Measurements from ENCODE around the gene SERBP1. TPM values are rescaled to one million over a fixed set of nuclear protein-coding genes. Genes with fewer than 3 reads are reported as not detected.
"Not testable (repeated sequence)": the region's sequence is repeated elsewhere in the genome, so short reads cannot be mapped to it uniquely, and the experiment has no call there.

SERBP1 gene
- total RNA-seq, 5 donors from 2014 or later (not counting 1 experiment from before 2014, with no cell fraction given): 125 to 157 (median 154) TPM

DNA sequence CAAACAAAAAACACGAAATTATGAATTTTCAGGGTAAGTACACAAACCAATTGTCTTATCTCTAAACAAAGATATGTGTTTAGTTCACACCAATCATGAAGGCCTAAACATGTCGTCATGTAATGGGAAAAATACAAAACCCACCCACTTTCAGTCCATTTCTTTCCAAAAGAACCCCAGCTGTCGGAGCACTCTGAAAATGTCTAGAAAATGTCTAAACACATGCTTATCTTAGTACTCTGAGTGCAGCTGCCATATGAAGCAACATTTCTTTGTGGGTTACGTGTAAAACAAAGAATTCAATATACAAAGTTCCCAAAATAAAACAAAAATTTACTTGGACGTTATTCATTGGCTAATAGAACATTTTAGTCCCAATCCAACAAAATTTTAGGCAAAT, 22.7 kb downstream of the SERBP1 start:
- CTCF ChIA-PET: interaction anchor here in 1 of 2 donors (1.5 kb wide), 1 partner anchor 21 kb away, joined by 3 read pairs; no protein-coding TSS in a partner anchor

GRCh38 chr1:67405473-67406245, 24.5 kb downstream of the SERBP1 start:
- Mint-ChIP-seq H3K4me1 (peaks cover 5 to 19% (median 17%) of the 10 kb centered on the region in 3 donors), H3K36me3 (peaks cover 12% of the 10 kb centered on the region), H3K27ac (peak overlapping the region; percentile 17 to 63), H3K27me3 (no peaks in the 10 kb centered on the region), H3K9me3 (no peaks in the 10 kb centered on the region), H3K4me3 (no peak overlapping the region)
- H3K27me3 ChIP-seq (replicated peaks in 1 of 2; ENCODE audit: control insufficient read depth in 2 of 2, extremely low read depth in 1 of 2, insufficient read depth in 2 of 2, low read length in 1 of 2): no peaks in the 10 kb centered on the region
- DNase-seq (no peak), ATAC-seq (replicated peaks in 1 of 4) (no peak)
- peaks cover 0 to 9% of the 10 kb centered on the region in 2 donors for H3K36me3 ChIP-seq (ENCODE audit: control insufficient read depth in 2 of 2, extremely low read depth in 1 of 2, insufficient read depth in 1 of 2, low read length in 1 of 2)
- H3K4me3 ChIP-seq (ENCODE audit: control insufficient read depth in 1 of 2, extremely low read depth in 1 of 2, low read length in 1 of 2): no peak overlapping the region
- WGBS (ENCODE audit: insufficient coverage): 100% methylated on average over 2 of the region's 3 CpGs
- no peaks in the 10 kb centered on the region for H3K9me3 ChIP-seq
- POLR2A ChIA-PET: interaction anchor here in 1 of 2 donors (0.6 kb wide), 1 partner anchor 16 kb away, joined by 3 read pairs; no protein-coding TSS in a partner anchor
- CTCF ChIA-PET: interaction anchor here in 1 of 2 donors (0.6 kb wide), 1 partner anchor 133 kb away, joined by 7 read pairs; no protein-coding TSS in a partner anchor
- no peaks in the 10 kb centered on the region for H3K4me1 ChIP-seq (ENCODE audit: control insufficient read depth in 1 of 2, extremely low read depth in 1 of 2, insufficient read depth in 2 of 2, low read length in 2 of 2)
- H3K27ac ChIP-seq (ENCODE audit: low read length): no peak overlapping the region

More for the DNA sequence above, 22.7 kb downstream of the SERBP1 start:
- H3K4me1 ChIP-seq (ENCODE audit: control insufficient read depth in 1 of 2, extremely low read depth in 1 of 2, insufficient read depth in 2 of 2, low read length in 2 of 2): no peaks in the 10 kb centered on the region
- no peak overlapping the region for H3K4me3 ChIP-seq (ENCODE audit: control insufficient read depth in 1 of 2, extremely low read depth in 1 of 2, low read length in 1 of 2)
- H3K4me1 Mint-ChIP-seq: peaks cover 5 to 23% (median 21%) of the 10 kb centered on the region in 3 donors
- H3K27me3 ChIP-seq (replicated peaks in 1 of 2; ENCODE audit: control insufficient read depth in 2 of 2, extremely low read depth in 1 of 2, insufficient read depth in 2 of 2, low read length in 1 of 2): no peaks in the 10 kb centered on the region
- H3K9me3 Mint-ChIP-seq: no peaks in the 10 kb centered on the region
- no peak overlapping the region for H3K27ac Mint-ChIP-seq
- H3K27me3 Mint-ChIP-seq: no peaks in the 10 kb centered on the region
- POLR2A ChIA-PET: no interaction called here
- ATAC-seq (replicated peaks in 1 of 4): no peak
- H3K36me3 ChIP-seq (ENCODE audit: control insufficient read depth in 2 of 2, extremely low read depth in 1 of 2, insufficient read depth in 1 of 2, low read length in 1 of 2): peaks cover 0 to 22% of the 10 kb centered on the region in 2 donors
- peaks cover 14% of the 10 kb centered on the region for H3K36me3 Mint-ChIP-seq
- DNase-seq: no peak
- no peak overlapping the region for H3K4me3 Mint-ChIP-seq
- WGBS (ENCODE audit: insufficient coverage): 94% methylated on average over 2 of the region's 5 CpGs
- no peaks in the 10 kb centered on the region for H3K9me3 ChIP-seq
- no peak overlapping the region for H3K27ac ChIP-seq (ENCODE audit: low read length)

DNA sequence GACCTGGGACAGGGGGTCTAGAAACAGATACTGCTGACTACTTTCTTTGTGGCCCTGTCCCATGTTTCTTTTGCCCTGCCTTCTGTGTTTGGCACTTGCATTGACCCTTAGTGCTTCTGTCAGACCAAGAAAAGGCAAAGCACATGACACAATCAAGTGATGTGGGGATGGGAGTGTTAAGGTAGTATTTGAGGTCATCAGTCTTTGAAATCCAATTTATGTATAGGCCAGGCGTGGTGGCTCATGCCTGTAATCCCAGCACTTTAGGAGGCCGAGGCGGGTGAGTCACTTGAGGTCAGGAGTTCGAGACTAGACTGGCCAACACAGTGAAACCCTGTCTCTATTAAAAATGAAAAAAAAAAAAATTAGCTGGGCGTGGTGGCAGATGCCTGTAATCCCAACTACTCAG, 26.0 kb downstream of the SERBP1 start:
- H3K36me3 ChIP-seq (ENCODE audit: control insufficient read depth in 2 of 2, extremely low read depth in 1 of 2, insufficient read depth in 1 of 2, low read length in 1 of 2): no peaks in the 10 kb centered on the region
- Mint-ChIP-seq H3K36me3 (peaks cover 1% of the 10 kb centered on the region), H3K4me1 (peaks cover 0 to 13% (median 11%) of the 10 kb centered on the region in 3 donors), H3K4me3 (no peak overlapping the region), H3K27me3 (no peaks in the 10 kb centered on the region), H3K9me3 (no peaks in the 10 kb centered on the region), H3K27ac (no peak overlapping the region)
- H3K27me3 ChIP-seq (replicated peaks in 1 of 2; ENCODE audit: control insufficient read depth in 2 of 2, extremely low read depth in 1 of 2, insufficient read depth in 2 of 2, low read length in 1 of 2): no peaks in the 10 kb centered on the region
- no CpG with 5 or more reads among the region's 5 CpGs for WGBS (ENCODE audit: insufficient coverage)
- no peak overlapping the region for H3K27ac ChIP-seq (ENCODE audit: low read length)
- ATAC-seq (replicated peaks in 1 of 4) (no peak), DNase-seq (no peak)
- CTCF ChIA-PET: interaction anchor here in 1 of 2 donors (0.6 kb wide), 1 partner anchor 11 kb away, joined by 4 read pairs; no protein-coding TSS in a partner anchor
- no peak overlapping the region for H3K4me3 ChIP-seq (ENCODE audit: control insufficient read depth in 1 of 2, extremely low read depth in 1 of 2, low read length in 1 of 2)
- POLR2A ChIA-PET: no interaction called here
- no peaks in the 10 kb centered on the region for H3K9me3 ChIP-seq
- no peaks in the 10 kb centered on the region for H3K4me1 ChIP-seq (ENCODE audit: control insufficient read depth in 1 of 2, extremely low read depth in 1 of 2, insufficient read depth in 2 of 2, low read length in 2 of 2)

DNA sequence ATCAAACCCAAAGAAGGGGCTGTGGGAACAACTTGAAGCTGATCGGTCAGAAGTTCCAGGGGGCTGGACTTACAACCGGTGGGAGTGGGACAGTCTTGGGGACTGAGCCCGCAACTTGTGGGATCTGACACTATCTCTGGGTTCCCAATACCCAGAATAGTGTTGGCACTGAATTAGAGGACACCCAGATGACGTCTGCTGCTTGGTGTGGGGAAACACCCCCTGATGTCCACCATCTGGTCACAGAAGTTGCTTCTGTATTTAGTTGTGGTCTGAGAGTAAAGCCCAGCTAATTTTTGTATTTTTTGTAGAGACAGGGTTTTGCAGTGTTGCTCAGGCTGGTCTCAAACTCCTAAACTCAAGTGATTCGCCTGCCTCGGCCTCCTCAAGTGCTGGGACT, 28.8 kb downstream of the SERBP1 start:
- peaks cover 18% of the 10 kb centered on the region for H3K36me3 Mint-ChIP-seq

DNA sequence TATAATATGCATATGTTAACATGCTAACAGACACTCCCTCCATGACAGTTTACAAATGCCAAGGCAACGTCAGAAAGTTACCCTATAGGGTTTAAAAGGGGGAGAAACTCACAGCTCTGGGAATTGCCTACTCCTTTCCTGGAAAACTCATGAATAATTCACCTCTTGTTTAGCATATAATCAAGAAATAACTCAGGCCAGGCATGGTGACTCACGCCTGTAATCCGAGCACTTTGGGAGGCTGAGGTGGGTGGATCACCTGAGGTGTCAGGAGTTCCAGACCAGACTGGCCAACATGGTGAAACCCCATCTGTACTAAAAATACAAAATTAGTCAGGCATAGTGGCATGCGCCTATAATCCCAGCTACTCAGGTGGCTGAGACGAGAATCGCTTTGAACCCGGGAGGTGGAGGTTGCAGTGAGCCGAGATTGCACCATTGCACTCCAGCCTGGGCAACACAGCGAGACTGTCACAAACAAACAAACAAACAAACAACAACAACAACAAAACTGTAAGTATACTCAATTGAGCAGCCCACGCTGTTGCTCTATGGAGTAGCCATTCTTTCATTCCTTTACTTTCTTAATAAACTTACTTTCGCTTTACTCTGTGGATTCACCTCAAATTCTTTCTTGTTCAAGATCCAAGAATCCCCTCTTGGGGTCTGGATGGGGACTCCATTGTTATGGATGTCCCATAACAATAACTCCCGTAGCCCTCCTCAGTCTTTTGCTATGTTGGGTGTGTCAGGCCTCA, 30.0 kb downstream of the SERBP1 start:
- H3K4me3 Mint-ChIP-seq; H3K9me3 ChIP-seq; CTCF ChIA-PET; H3K27ac Mint-ChIP-seq; H3K36me3 ChIP-seq (ENCODE audit: control insufficient read depth in 2 of 2, extremely low read depth in 1 of 2, insufficient read depth in 1 of 2, low read length in 1 of 2); H3K9me3 Mint-ChIP-seq; ATAC-seq (replicated peaks in 1 of 4); DNase-seq; H3K4me1 ChIP-seq (ENCODE audit: control insufficient read depth in 1 of 2, extremely low read depth in 1 of 2, insufficient read depth in 2 of 2, low read length in 2 of 2); H3K27me3 Mint-ChIP-seq; H3K4me3 ChIP-seq (ENCODE audit: control insufficient read depth in 1 of 2, extremely low read depth in 1 of 2, low read length in 1 of 2); H3K27me3 ChIP-seq (replicated peaks in 1 of 2; ENCODE audit: control insufficient read depth in 2 of 2, extremely low read depth in 1 of 2, insufficient read depth in 2 of 2, low read length in 1 of 2); H3K4me1 Mint-ChIP-seq; POLR2A ChIA-PET; H3K27ac ChIP-seq (ENCODE audit: low read length): not testable (repeated sequence)
- WGBS (ENCODE audit: insufficient coverage): 91% methylated on average over 6 of the region's 12 CpGs
- peaks cover 24% of the 10 kb centered on the region for H3K36me3 Mint-ChIP-seq

More for the DNA sequence above, 28.8 kb downstream of the SERBP1 start:
- Mint-ChIP-seq H3K4me3 (no peak overlapping the region), H3K4me1 (peaks cover 0 to 9% (median 9%) of the 10 kb centered on the region in 3 donors), H3K27ac (no peak overlapping the region), H3K27me3 (no peaks in the 10 kb centered on the region), H3K9me3 (no peaks in the 10 kb centered on the region)
- H3K27ac ChIP-seq (ENCODE audit: low read length): no peak overlapping the region
- ChIA-PET CTCF (no interaction called here), POLR2A (no interaction called here)
- no peaks in the 10 kb centered on the region for H3K9me3 ChIP-seq
- ATAC-seq (replicated peaks in 1 of 4): no peak
- no peak for DNase-seq
- H3K27me3 ChIP-seq (replicated peaks in 1 of 2; ENCODE audit: control insufficient read depth in 2 of 2, extremely low read depth in 1 of 2, insufficient read depth in 2 of 2, low read length in 1 of 2): no peaks in the 10 kb centered on the region
- H3K4me3 ChIP-seq (ENCODE audit: control insufficient read depth in 1 of 2, extremely low read depth in 1 of 2, low read length in 1 of 2): no peak overlapping the region
- no peaks in the 10 kb centered on the region for H3K4me1 ChIP-seq (ENCODE audit: control insufficient read depth in 1 of 2, extremely low read depth in 1 of 2, insufficient read depth in 2 of 2, low read length in 2 of 2)
- WGBS (ENCODE audit: insufficient coverage): 100% methylated on average over 3 of the region's 6 CpGs
- no peaks in the 10 kb centered on the region for H3K36me3 ChIP-seq (ENCODE audit: control insufficient read depth in 2 of 2, extremely low read depth in 1 of 2, insufficient read depth in 1 of 2, low read length in 1 of 2)

- POLR2A ChIA-PET: no interaction called here
- no peaks in the 10 kb centered on the region for H3K27me3 Mint-ChIP-seq
- H3K4me3 Mint-ChIP-seq: no peak overlapping the region
- H3K4me1 Mint-ChIP-seq: peaks cover 0 to 2% (median 0%) of the 10 kb centered on the region in 3 donors
- no peaks in the 10 kb centered on the region for H3K4me1 ChIP-seq (ENCODE audit: control insufficient read depth in 1 of 2, extremely low read depth in 1 of 2, insufficient read depth in 2 of 2, low read length in 2 of 2)
- H3K36me3 ChIP-seq (ENCODE audit: control insufficient read depth in 2 of 2, extremely low read depth in 1 of 2, insufficient read depth in 1 of 2, low read length in 1 of 2): peaks cover 0 to 2% of the 10 kb centered on the region in 2 donors
- no peaks in the 10 kb centered on the region for H3K9me3 ChIP-seq
- DNase-seq (no peak), ATAC-seq (replicated peaks in 1 of 4) (no peak)
- no peaks in the 10 kb centered on the region for H3K9me3 Mint-ChIP-seq
- peaks cover 24% of the 10 kb centered on the region for H3K36me3 Mint-ChIP-seq
- H3K27me3 ChIP-seq (replicated peaks in 1 of 2; ENCODE audit: control insufficient read depth in 2 of 2, extremely low read depth in 1 of 2, insufficient read depth in 2 of 2, low read length in 1 of 2): no peaks in the 10 kb centered on the region
- H3K4me3 ChIP-seq (ENCODE audit: control insufficient read depth in 1 of 2, extremely low read depth in 1 of 2, low read length in 1 of 2): no peak overlapping the region
- H3K27ac Mint-ChIP-seq: no peak overlapping the region
- H3K27ac ChIP-seq (ENCODE audit: low read length): no peak overlapping the region
- CTCF ChIA-PET: no interaction called here
- WGBS (ENCODE audit: insufficient coverage): no CpG with 5 or more reads among the region's 7 CpGs
Measured at GRCh38 chr1:67399199-67399993, 30.8 kb downstream of the SERBP1 start.
